Panc1 (cell line): ENCODE results near the gene MUC2.

Experiments used
- POLR2AphosphoS5 ChIP-seq: IDR thresholded peaks from 2 replicates; pipeline ENCODE4 v1.6.1; 2012; ENCODE audit warnings: mild to moderate bottlenecking, low read depth, low read length, moderate library complexity
- TF ChIP-seq, protein P1 (sequence below): fragments of 450-650 bp; IDR thresholded peaks from 2 replicates; pipeline ENCODE4 v1.5.1; 2017; ENCODE audit warnings: mild to moderate bottlenecking

DNA sequence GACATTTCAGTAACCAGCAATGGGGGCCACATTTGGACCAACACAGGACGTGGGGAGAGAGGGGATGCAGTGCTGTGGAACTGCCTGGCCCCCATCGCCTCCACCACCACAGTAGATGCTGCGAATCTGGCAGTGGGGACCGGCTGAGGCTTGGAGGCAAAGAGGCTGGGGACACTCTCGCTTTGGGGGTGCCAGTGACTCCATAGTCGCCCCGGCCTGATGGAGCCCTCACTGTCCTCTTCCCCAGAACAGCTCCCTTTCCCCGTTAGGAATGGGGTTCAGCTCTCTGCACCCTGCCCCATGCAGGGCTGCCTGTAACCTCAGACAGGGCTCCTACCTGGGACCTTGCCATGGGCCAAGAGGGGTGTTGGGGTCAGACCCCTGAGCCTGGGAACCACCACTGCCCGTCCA lies 1.8 kb upstream of the MUC2 start:
- TF ChIP-seq, protein P1, sequence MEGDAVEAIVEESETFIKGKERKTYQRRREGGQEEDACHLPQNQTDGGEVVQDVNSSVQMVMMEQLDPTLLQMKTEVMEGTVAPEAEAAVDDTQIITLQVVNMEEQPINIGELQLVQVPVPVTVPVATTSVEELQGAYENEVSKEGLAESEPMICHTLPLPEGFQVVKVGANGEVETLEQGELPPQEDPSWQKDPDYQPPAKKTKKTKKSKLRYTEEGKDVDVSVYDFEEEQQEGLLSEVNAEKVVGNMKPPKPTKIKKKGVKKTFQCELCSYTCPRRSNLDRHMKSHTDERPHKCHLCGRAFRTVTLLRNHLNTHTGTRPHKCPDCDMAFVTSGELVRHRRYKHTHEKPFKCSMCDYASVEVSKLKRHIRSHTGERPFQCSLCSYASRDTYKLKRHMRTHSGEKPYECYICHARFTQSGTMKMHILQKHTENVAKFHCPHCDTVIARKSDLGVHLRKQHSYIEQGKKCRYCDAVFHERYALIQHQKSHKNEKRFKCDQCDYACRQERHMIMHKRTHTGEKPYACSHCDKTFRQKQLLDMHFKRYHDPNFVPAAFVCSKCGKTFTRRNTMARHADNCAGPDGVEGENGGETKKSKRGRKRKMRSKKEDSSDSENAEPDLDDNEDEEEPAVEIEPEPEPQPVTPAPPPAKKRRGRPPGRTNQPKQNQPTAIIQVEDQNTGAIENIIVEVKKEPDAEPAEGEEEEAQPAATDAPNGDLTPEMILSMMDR, result no peak
- no peak for TF ChIP-seq POLR2AphosphoS5
